ENCODE measurements around the gene GLOD4.
"Not testable (repeated sequence)": the region's sequence is repeated elsewhere in the genome, so short reads cannot be mapped to it uniquely, and the experiment has no call there.

Gene GLOD4

GRCh38 chr17:802901-803881, 21.1 kb upstream of the GLOD4 start:
- DNase-seq (ENCODE audit: extremely low spot score, insufficient read length, low read depth), result no peak

GRCh38 chr17:802481-802880, 20.4 kb upstream of the GLOD4 start:
- FAIRE-seq (no peak), DNase-seq (ENCODE audit: extremely low spot score, insufficient read length, low read depth) (no peak)

More at GRCh38 chr17:802901-803881, 21.1 kb upstream of the GLOD4 start:
- FAIRE-seq, result no peak

- FAIRE-seq, result no peak
- no peak for DNase-seq (ENCODE audit: extremely low spot score, insufficient read length, low read depth)
Measured at GRCh38 chr17:801660-802059, 19.6 kb upstream of the GLOD4 start.

- FAIRE-seq (no peak), DNase-seq (ENCODE audit: extremely low spot score, insufficient read length, low read depth) (no peak)
Measured at GRCh38 chr17:800446-801242, 18.6 kb upstream of the GLOD4 start.

- FAIRE-seq (no peak), DNase-seq (ENCODE audit: extremely low spot score, insufficient read length, low read depth) (no peak)
Measured at GRCh38 chr17:799261-799660, 17.2 kb upstream of the GLOD4 start.

GRCh38 chr17:798246-798645, 16.2 kb upstream of the GLOD4 start:
- no peak for DNase-seq (ENCODE audit: extremely low spot score, insufficient read length, low read depth)
- FAIRE-seq, result no peak

GRCh38 chr17:797236-797840, 15.3 kb upstream of the GLOD4 start:
- DNase-seq (ENCODE audit: extremely low spot score, insufficient read length, low read depth), result no peak
- no peak for FAIRE-seq

- FAIRE-seq, result no peak
Measured at GRCh38 chr17:796609-797008, 14.5 kb upstream of the GLOD4 start.

GRCh38 chr17:795721-796120, 13.6 kb upstream of the GLOD4 start:
- FAIRE-seq, result no peak
- DNase-seq (ENCODE audit: extremely low spot score, insufficient read length, low read depth), result no peak

More at GRCh38 chr17:796609-797008, 14.5 kb upstream of the GLOD4 start:
- no peak for DNase-seq (ENCODE audit: extremely low spot score, insufficient read length, low read depth)

GRCh38 chr17:795276-795675, 13.2 kb upstream of the GLOD4 start:
- FAIRE-seq (no peak), DNase-seq (ENCODE audit: extremely low spot score, insufficient read length, low read depth) (no peak)

- peak; percentile 75 for FAIRE-seq
- peak; percentile 59 for DNase-seq (ENCODE audit: extremely low spot score, insufficient read length, low read depth)
Measured at GRCh38 chr17:794876-795275, 12.8 kb upstream of the GLOD4 start.

GRCh38 chr17:792277-792676, 10.2 kb upstream of the GLOD4 start:
- DNase-seq (ENCODE audit: extremely low spot score, insufficient read length, low read depth) (no peak), FAIRE-seq (no peak)

GRCh38 chr17:791829-792228, 9.7 kb upstream of the GLOD4 start:
- DNase-seq (ENCODE audit: extremely low spot score, insufficient read length, low read depth) (no peak), FAIRE-seq (no peak)

- not testable (repeated sequence) for FAIRE-seq
Measured at GRCh38 chr17:790874-791247, 8.8 kb upstream of the GLOD4 start.

GRCh38 chr17:789931-790873, 8.1 kb upstream of the GLOD4 start:
- not testable (repeated sequence) for FAIRE-seq; DNase-seq (ENCODE audit: extremely low spot score, insufficient read length, low read depth)

More at GRCh38 chr17:790874-791247, 8.8 kb upstream of the GLOD4 start:
- DNase-seq (ENCODE audit: extremely low spot score, insufficient read length, low read depth), result not testable (repeated sequence)

GRCh38 chr17:789160-789840, 7.2 kb upstream of the GLOD4 start:
- no peak for DNase-seq (ENCODE audit: extremely low spot score, insufficient read length, low read depth)
- no peak for FAIRE-seq

- FAIRE-seq (no peak), DNase-seq (ENCODE audit: extremely low spot score, insufficient read length, low read depth) (no peak)
Measured at GRCh38 chr17:788551-788950, 6.5 kb upstream of the GLOD4 start.

- FAIRE-seq, result no peak
Measured at GRCh38 chr17:787641-788221, 5.7 kb upstream of the GLOD4 start.

More at GRCh38 chr17:787641-788221, 5.7 kb upstream of the GLOD4 start:
- no peak for DNase-seq (ENCODE audit: extremely low spot score, insufficient read length, low read depth)
